SK-N-DZ (cell line): Measurements from ENCODE around the gene MED27.

Source experiments
- DNase-seq: peaks from one replicate; pipeline ENCODE4 v3.0.0-alpha.2; 2015; ENCODE audit warnings: low spot score

The MED27 gene

GRCh38 chr9:131884222-131884621 lies 195.4 kb downstream of the MED27 start:
- no peak for DNase-seq

GRCh38 chr9:131880833-131881583 lies 198.7 kb downstream of the MED27 start:
- DNase-seq, result no peak

- DNase-seq, result no peak
These were observed 199.8 kb downstream of the MED27 start for GRCh38 chr9:131879911-131880290.

GRCh38 chr9:131879181-131879910 lies 200.3 kb downstream of the MED27 start:
- no peak for DNase-seq

- DNase-seq, result no peak
These were observed 203.2 kb downstream of the MED27 start for GRCh38 chr9:131876486-131876885.

GRCh38 chr9:131875828-131876485 lies 203.7 kb downstream of the MED27 start:
- no peak for DNase-seq

GRCh38 chr9:131874916-131875670 lies 204.6 kb downstream of the MED27 start:
- no peak for DNase-seq

GRCh38 chr9:131874447-131874846 lies 205.2 kb downstream of the MED27 start:
- no peak for DNase-seq

GRCh38 chr9:131873891-131874440 lies 205.7 kb downstream of the MED27 start:
- no peak for DNase-seq

GRCh38 chr9:131873335-131873734 lies 206.3 kb downstream of the MED27 start:
- no peak for DNase-seq

- no peak for DNase-seq
These were observed 207.0 kb downstream of the MED27 start for GRCh38 chr9:131872702-131873101.

- no peak for DNase-seq
These were observed 207.7 kb downstream of the MED27 start for GRCh38 chr9:131872006-131872405.

- DNase-seq, result no peak
These were observed 209.5 kb downstream of the MED27 start for GRCh38 chr9:131870156-131870555.

- DNase-seq, result peak; percentile 54
These were observed 210.3 kb downstream of the MED27 start for GRCh38 chr9:131869348-131869747.

GRCh38 chr9:131868766-131869165 lies 210.9 kb downstream of the MED27 start:
- DNase-seq, result peak; percentile 72

- no peak for DNase-seq
These were observed 212.0 kb downstream of the MED27 start for GRCh38 chr9:131867611-131868192.

GRCh38 chr9:131865446-131866195 lies 214.0 kb downstream of the MED27 start:
- no peak for DNase-seq

GRCh38 chr9:131864531-131864930 lies 215.1 kb downstream of the MED27 start:
- no peak for DNase-seq

- no peak for DNase-seq
These were observed 216.3 kb downstream of the MED27 start for GRCh38 chr9:131863306-131863896.

- no peak for DNase-seq
These were observed 217.4 kb downstream of the MED27 start for GRCh38 chr9:131862261-131862660.
